ENCODE measurements around the gene WDR1. TPM values are rescaled to one million over a fixed set of nuclear protein-coding genes. Genes with fewer than 3 reads are reported as not detected.
A peak's percentile ranks its signal among the peaks of the same experiment; 100 is the strongest.

Gene WDR1
- total and polyA plus RNA-seq, 2 donors from 2014 or later: 176 to 313 TPM

GRCh38 chr4:10075953-10076391 lies 40.6 kb downstream of the WDR1 start:
- DNase-seq (peak in 1 of 5 donors; percentile 71), FAIRE-seq (no peak)
- H3K4me1 ChIP-seq (ENCODE audit: control insufficient read depth in 2 of 3, insufficient read depth in 2 of 3, low read depth in 1 of 3, low read length in 3 of 3): no peaks in the 10 kb centered on the region
- TF ChIP-seq CTCF (IDR thresholded peaks at IDR 0.05; ENCODE audit: borderline replicate concordance, extremely low read depth, insufficient read depth): no peak
- H3K9ac ChIP-seq (ENCODE audit: low read length in 3 of 3): no peak overlapping the region
- H3K27ac ChIP-seq (ENCODE audit: low read depth in 2 of 2, low read length in 2 of 2): no peak overlapping the region
- no peaks in the 10 kb centered on the region for H3K9me3 ChIP-seq (ENCODE audit: control insufficient read depth in 2 of 3, insufficient read depth in 1 of 3, low read length in 3 of 3)
- intact Hi-C loops (cut with DNase I): no loop called here
- H3K27me3 ChIP-seq (ENCODE audit: control insufficient read depth, insufficient read depth, low read length): no peaks in the 10 kb centered on the region
- H3K36me3 ChIP-seq (ENCODE audit: control insufficient read depth in 2 of 3, insufficient read depth in 3 of 3, low read length in 3 of 3): peaks cover 3 to 73% (median 60%) of the 10 kb centered on the region in 3 donors
- H3K4me3 ChIP-seq (ENCODE audit: low read length in 3 of 3): no peak overlapping the region

- Histone ChIP-seq H3K27ac (ENCODE audit: low read depth in 2 of 2, low read length in 2 of 2) (no peak overlapping the region), H3K4me1 (ENCODE audit: control insufficient read depth in 2 of 3, insufficient read depth in 2 of 3, low read depth in 1 of 3, low read length in 3 of 3) (no peaks in the 10 kb centered on the region), H3K9me3 (ENCODE audit: control insufficient read depth in 2 of 3, insufficient read depth in 1 of 3, low read length in 3 of 3) (no peaks in the 10 kb centered on the region), H3K36me3 (ENCODE audit: control insufficient read depth in 2 of 3, insufficient read depth in 3 of 3, low read length in 3 of 3) (peaks cover 3 to 66% (median 54%) of the 10 kb centered on the region in 3 donors), H3K4me3 (ENCODE audit: low read length in 3 of 3) (no peak overlapping the region), H3K9ac (ENCODE audit: low read length in 3 of 3) (no peak overlapping the region), H3K27me3 (ENCODE audit: control insufficient read depth, insufficient read depth, low read length) (no peaks in the 10 kb centered on the region)
- FAIRE-seq: no peak
- intact Hi-C loops (cut with DNase I): no loop called here
- peak in 2 of 5 donors; percentile 11 to 41 for DNase-seq
- no peak for TF ChIP-seq CTCF (IDR thresholded peaks at IDR 0.05; ENCODE audit: borderline replicate concordance, extremely low read depth, insufficient read depth)
These were observed 41.3 kb downstream of the WDR1 start for GRCh38 chr4:10075158-10075863.

GRCh38 chr4:10074767-10075105 lies 41.9 kb downstream of the WDR1 start:
- FAIRE-seq: no peak

More at GRCh38 chr4:10074767-10075105, 41.9 kb downstream of the WDR1 start:
- peak in 1 of 5 donors; percentile 13 for DNase-seq
- peak; percentile 24 for TF ChIP-seq CTCF (IDR thresholded peaks at IDR 0.05; ENCODE audit: borderline replicate concordance, extremely low read depth, insufficient read depth)
- Histone ChIP-seq H3K27ac (ENCODE audit: low read depth in 2 of 2, low read length in 2 of 2) (no peak overlapping the region), H3K27me3 (ENCODE audit: control insufficient read depth, insufficient read depth, low read length) (no peaks in the 10 kb centered on the region), H3K9ac (ENCODE audit: low read length in 3 of 3) (no peak overlapping the region), H3K9me3 (ENCODE audit: control insufficient read depth in 2 of 3, insufficient read depth in 1 of 3, low read length in 3 of 3) (no peaks in the 10 kb centered on the region), H3K4me3 (ENCODE audit: low read length in 3 of 3) (no peak overlapping the region), H3K36me3 (ENCODE audit: control insufficient read depth in 2 of 3, insufficient read depth in 3 of 3, low read length in 3 of 3) (peaks cover 3 to 61% (median 49%) of the 10 kb centered on the region in 3 donors), H3K4me1 (ENCODE audit: control insufficient read depth in 2 of 3, insufficient read depth in 2 of 3, low read depth in 1 of 3, low read length in 3 of 3) (no peaks in the 10 kb centered on the region)
- intact Hi-C loops (cut with DNase I): no loop called here

Measured in kidney (tissue), 14 donors.